Loucy (cell line): ENCODE data around the gene IGF2R.

Experiments used
- EZH2phosphoT487 ChIP-seq: fragments of 200-600 bp; IDR thresholded peaks from 2 replicates; pipeline ENCODE4 v1.6.1; 2018; ENCODE audit warnings: antibody characterized with exemption, mild to moderate bottlenecking, moderate library complexity, borderline replicate concordance
- TF ChIP-seq, protein P1 (sequence below): fragments of 200-600 bp; sonication (generic); conservative IDR thresholded peaks from 2 replicates; pipeline ENCODE4 v1.5.1; 2014; ENCODE audit warnings: mild to moderate bottlenecking, antibody characterized with exemption, low read length

GRCh38 chr6:160084198-160084776, 115.4 kb downstream of the IGF2R start:
- TF ChIP-seq, protein P1, sequence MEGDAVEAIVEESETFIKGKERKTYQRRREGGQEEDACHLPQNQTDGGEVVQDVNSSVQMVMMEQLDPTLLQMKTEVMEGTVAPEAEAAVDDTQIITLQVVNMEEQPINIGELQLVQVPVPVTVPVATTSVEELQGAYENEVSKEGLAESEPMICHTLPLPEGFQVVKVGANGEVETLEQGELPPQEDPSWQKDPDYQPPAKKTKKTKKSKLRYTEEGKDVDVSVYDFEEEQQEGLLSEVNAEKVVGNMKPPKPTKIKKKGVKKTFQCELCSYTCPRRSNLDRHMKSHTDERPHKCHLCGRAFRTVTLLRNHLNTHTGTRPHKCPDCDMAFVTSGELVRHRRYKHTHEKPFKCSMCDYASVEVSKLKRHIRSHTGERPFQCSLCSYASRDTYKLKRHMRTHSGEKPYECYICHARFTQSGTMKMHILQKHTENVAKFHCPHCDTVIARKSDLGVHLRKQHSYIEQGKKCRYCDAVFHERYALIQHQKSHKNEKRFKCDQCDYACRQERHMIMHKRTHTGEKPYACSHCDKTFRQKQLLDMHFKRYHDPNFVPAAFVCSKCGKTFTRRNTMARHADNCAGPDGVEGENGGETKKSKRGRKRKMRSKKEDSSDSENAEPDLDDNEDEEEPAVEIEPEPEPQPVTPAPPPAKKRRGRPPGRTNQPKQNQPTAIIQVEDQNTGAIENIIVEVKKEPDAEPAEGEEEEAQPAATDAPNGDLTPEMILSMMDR: no peak
- no peak for TF ChIP-seq EZH2phosphoT487
